A549 treated with CORT108297 at 1 μM for 4 hours (cell line): ENCODE data around the gene NDUFS2. TPM values are rescaled to one million over a fixed set of nuclear protein-coding genes. Genes with fewer than 3 reads are reported as not detected.

Source experiments
- total RNA-seq: library from RNA; stranded (reverse); fragments of 200-300 nt; extraction: Qiagen RNA extraction; gene quantifications from 5 replicates; pipeline ENCODE4 v1.2.3, GENCODE V29; 2022

NDUFS2 gene
- 78.3 to 97.7 TPM (median 84.9 TPM) in 5 replicates for total RNA-seq

GRCh38 chr1:161201836-161202712 lies at the start of gene NDUFS2:
NDUFS2 (plus strand) TSS chr1:161202367; CDS start chr1:161202386, 19 bp downstream.

GRCh38 chr1:161153682-161154337 lies 48.4 kb upstream of the NDUFS2 start, which contains the start of gene UFC1:
UFC1 (plus strand) TSS chr1:161153978; CDS start chr1:161153998, 20 bp downstream.

GRCh38 chr1:161159087-161159912 lies 42.9 kb upstream of the NDUFS2 start, which contains the start of gene USP21:
USP21 (plus strand) TSS chr1:161159500; CDS start chr1:161160641, 1,141 bp downstream.

GRCh38 chr1:161165742-161166668 lies 36.2 kb upstream of the NDUFS2 start, which contains the start of gene PPOX:
PPOX (plus strand) TSS chr1:161166426; CDS start chr1:161166848, 422 bp downstream.

GRCh38 chr1:161177112-161177935 lies 24.8 kb upstream of the NDUFS2 start, which contains the start of gene B4GALT3:
B4GALT3 (minus strand) TSS chr1:161177507; CDS start chr1:161176060, 1,447 bp downstream.

GRCh38 chr1:161198897-161199431 lies 3.2 kb upstream of the NDUFS2 start, which contains the start of gene ADAMTS4:
ADAMTS4 (minus strand) TSS chr1:161199054; CDS start chr1:161198627, 427 bp downstream.

GRCh38 chr1:161215076-161215475 lies 12.9 kb downstream of the NDUFS2 start, which contains the start of gene FCER1G:
FCER1G (plus strand) TSS chr1:161215295; CDS start chr1:161215322, 27 bp downstream.

GRCh38 chr1:161225534-161226319 lies 23.6 kb downstream of the NDUFS2 start, which contains the start of gene TOMM40L:
TOMM40L (plus strand) TSS chr1:161226060; CDS start chr1:161226490, 430 bp downstream.

GRCh38 chr1:161238039-161238473 lies 35.9 kb downstream of the NDUFS2 start, which contains the start of gene NR1I3:
NR1I3 (minus strand) TSS chr1:161238203; CDS start chr1:161236565, 1,638 bp downstream.

GRCh38 chr1:161258439-161259344 lies 56.5 kb downstream of the NDUFS2 start, which contains the start of gene PCP4L1:
PCP4L1 (plus strand) TSS chr1:161258745; CDS start chr1:161258975, 230 bp downstream.

Other genes starting within 250 kb of the NDUFS2 start
- gene ITLN2, start 247.6 kb upstream of the NDUFS2 start, total RNA-seq, result 0.13 to 0.34 TPM (median 0.24 TPM) in 4 of 5 replicates, not detected in the other
- 30.7 to 59.9 TPM (median 54.1 TPM) in 5 replicates for gene F11R, start 181.2 kb upstream of the NDUFS2 start, total RNA-seq
- 0.20 to 0.42 TPM (median 0.29 TPM) in 4 of 5 replicates, not detected in the other for gene TSTD1, start 163.4 kb upstream of the NDUFS2 start, total RNA-seq
- gene USF1, start 156.4 kb upstream of the NDUFS2 start, total RNA-seq, result 44.2 to 52.9 TPM (median 51.4 TPM) in 5 replicates
- gene ARHGAP30, start 132.5 kb upstream of the NDUFS2 start, total RNA-seq, result 0.05 to 0.14 TPM (median 0.07 TPM) in 5 replicates
- 1.6 to 1.9 TPM (median 1.8 TPM) in 5 replicates for gene NECTIN4, start 112.8 kb upstream of the NDUFS2 start, total RNA-seq
- gene KLHDC9, start 104.0 kb upstream of the NDUFS2 start, total RNA-seq, result 1.1 to 2.7 TPM (median 1.8 TPM) in 5 replicates
- gene PFDN2, start 84.3 kb upstream of the NDUFS2 start, total RNA-seq, result 112 to 136 TPM (median 117 TPM) in 5 replicates
- 29.5 to 35.9 TPM (median 35.1 TPM) in 5 replicates for gene NIT1, start 84.3 kb upstream of the NDUFS2 start, total RNA-seq
- gene DEDD, start 69.7 kb upstream of the NDUFS2 start, total RNA-seq, result 27.6 to 33.6 TPM (median 31.9 TPM) in 5 replicates
- gene UFC1, start 48.4 kb upstream of the NDUFS2 start, total RNA-seq, result 84.9 to 147 TPM (median 87.3 TPM) in 5 replicates
- gene USP21, start 42.9 kb upstream of the NDUFS2 start, total RNA-seq, result 19.0 to 27.5 TPM (median 25.0 TPM) in 5 replicates
- 11.1 to 18.1 TPM (median 16.2 TPM) in 5 replicates for gene PPOX, start 35.9 kb upstream of the NDUFS2 start, total RNA-seq
- 24.9 to 30.4 TPM (median 29.2 TPM) in 5 replicates for gene B4GALT3, start 24.9 kb upstream of the NDUFS2 start, total RNA-seq
- gene ADAMTS4, start 3.3 kb upstream of the NDUFS2 start, total RNA-seq, result 0.01 TPM in 2 of 5 replicates, not detected in the others
- 0.16 to 0.36 TPM in 2 of 5 replicates, not detected in the others for gene FCER1G, start 12.9 kb downstream of the NDUFS2 start, total RNA-seq
- not detected in 5 replicates for gene APOA2, start 21.3 kb downstream of the NDUFS2 start, total RNA-seq
- 9.2 to 11.4 TPM (median 11.3 TPM) in 5 replicates for gene TOMM40L, start 23.7 kb downstream of the NDUFS2 start, total RNA-seq
- 0.06 to 0.15 TPM (median 0.08 TPM) in 3 of 5 replicates, not detected in the others for gene NR1I3, start 35.8 kb downstream of the NDUFS2 start, total RNA-seq
- 0.06 to 0.13 TPM (median 0.07 TPM) in 4 of 5 replicates, not detected in the other for gene PCP4L1, start 56.4 kb downstream of the NDUFS2 start, total RNA-seq
- gene MPZ, start 107.6 kb downstream of the NDUFS2 start, total RNA-seq, result 0.18 to 0.40 TPM (median 0.30 TPM) in 5 replicates
- 236 to 259 TPM (median 248 TPM) in 5 replicates for gene SDHC, start 112.0 kb downstream of the NDUFS2 start, total RNA-seq
- gene CFAP126, start 165.5 kb downstream of the NDUFS2 start, total RNA-seq, result 0.13 to 0.40 TPM (median 0.17 TPM) in 4 of 5 replicates, not detected in the other